RWPE1 (cell line): ENCODE data around the gene MAST2.
"Not testable (repeated sequence)": the region's sequence is repeated elsewhere in the genome, so short reads cannot be mapped to it uniquely, and the experiment has no call there.

Experiments used
- CTCF ChIA-PET: fragments of 350-600 bp; sonication (Branson Sonifier 250); formaldehyde crosslinking; extraction: SDS; loops from one replicate; lab custom pipeline; 2021; lab: Yijun Ruan, JAX
- POLR2A ChIA-PET: fragments of 400-600 bp; formaldehyde crosslinking; extraction: SDS; loops from one replicate; lab custom pipeline; 2020; ENCODE audit warnings: antibody characterized with exemption; ENCODE audit not compliant: low non-redundant PET; lab: Yijun Ruan, JAX
- DNase-seq: peaks from one replicate; pipeline ENCODE4 v3.0.0; 2012; ENCODE audit warnings: low spot score
- H3K27ac ChIP-seq: fragments of 450-650 bp; 2 replicates; pipeline ENCODE4 v1.5.1; 2017
- TF ChIP-seq, protein P1 (sequence below): fragments of 450-650 bp; conservative IDR thresholded peaks from 2 replicates; pipeline ENCODE4 v1.5.1; 2017; ENCODE audit warnings: low read depth, mild to moderate bottlenecking

The MAST2 gene

GRCh38 chr1:45930258-45931150 is 127.1 kb downstream of the MAST2 start:
- no peak for DNase-seq
- TF ChIP-seq, protein P1, sequence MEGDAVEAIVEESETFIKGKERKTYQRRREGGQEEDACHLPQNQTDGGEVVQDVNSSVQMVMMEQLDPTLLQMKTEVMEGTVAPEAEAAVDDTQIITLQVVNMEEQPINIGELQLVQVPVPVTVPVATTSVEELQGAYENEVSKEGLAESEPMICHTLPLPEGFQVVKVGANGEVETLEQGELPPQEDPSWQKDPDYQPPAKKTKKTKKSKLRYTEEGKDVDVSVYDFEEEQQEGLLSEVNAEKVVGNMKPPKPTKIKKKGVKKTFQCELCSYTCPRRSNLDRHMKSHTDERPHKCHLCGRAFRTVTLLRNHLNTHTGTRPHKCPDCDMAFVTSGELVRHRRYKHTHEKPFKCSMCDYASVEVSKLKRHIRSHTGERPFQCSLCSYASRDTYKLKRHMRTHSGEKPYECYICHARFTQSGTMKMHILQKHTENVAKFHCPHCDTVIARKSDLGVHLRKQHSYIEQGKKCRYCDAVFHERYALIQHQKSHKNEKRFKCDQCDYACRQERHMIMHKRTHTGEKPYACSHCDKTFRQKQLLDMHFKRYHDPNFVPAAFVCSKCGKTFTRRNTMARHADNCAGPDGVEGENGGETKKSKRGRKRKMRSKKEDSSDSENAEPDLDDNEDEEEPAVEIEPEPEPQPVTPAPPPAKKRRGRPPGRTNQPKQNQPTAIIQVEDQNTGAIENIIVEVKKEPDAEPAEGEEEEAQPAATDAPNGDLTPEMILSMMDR: no peak
- H3K27ac ChIP-seq: no peak overlapping the region
- ChIA-PET POLR2A (no interaction called here), CTCF (interaction anchor here (0.6 kb wide), 1 partner anchor 17 kb away, joined by 3 read pairs; no protein-coding TSS in a partner anchor)

DNA sequence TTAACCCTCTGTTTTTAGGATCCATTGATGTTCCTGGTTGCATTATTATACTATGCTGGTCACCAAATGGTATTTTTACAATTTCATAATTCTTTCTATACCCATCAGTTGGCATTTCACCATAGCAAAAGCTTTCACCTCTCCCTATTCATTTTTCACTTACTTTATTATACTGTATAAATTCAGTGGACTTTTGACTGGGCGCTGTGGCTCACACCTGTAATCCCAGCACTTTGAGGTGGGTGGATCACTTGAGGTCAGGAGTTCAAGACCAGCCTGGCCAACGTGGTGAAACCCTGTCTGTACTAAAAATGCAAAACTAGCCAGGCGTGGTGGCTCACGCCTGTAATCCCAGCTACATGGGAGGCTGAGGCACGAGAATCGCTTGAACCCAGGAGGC is 128.8 kb downstream of the MAST2 start:
- DNase-seq, H3K27ac ChIP-seq, POLR2A ChIA-PET: not testable (repeated sequence)

DNA sequence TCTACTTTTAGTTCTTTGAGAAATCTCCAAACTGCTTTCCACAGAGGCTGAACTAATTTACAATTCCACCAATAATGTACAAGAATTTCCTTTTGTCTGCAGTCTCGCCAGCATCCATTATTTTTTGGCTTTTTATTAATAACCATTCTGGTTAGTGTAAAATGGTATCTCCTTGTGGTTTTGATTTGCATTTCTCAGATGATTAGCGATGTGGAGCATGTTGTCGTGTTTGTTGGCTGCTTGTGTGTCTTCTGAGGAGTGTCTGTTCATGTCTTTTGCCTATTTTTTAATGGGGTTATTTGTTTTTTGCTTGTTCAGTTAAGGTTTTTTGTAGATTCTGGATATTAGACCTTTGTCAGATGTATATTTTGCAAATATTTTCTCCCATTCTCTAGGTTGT is 131.5 kb downstream of the MAST2 start:
- TF ChIP-seq, protein P1: no peak
- no peak overlapping the region for H3K27ac ChIP-seq
- ChIA-PET CTCF (no interaction called here), POLR2A (no interaction called here)
- no peak for DNase-seq

More for the DNA sequence above, 128.8 kb downstream of the MAST2 start:
- CTCF ChIA-PET: not testable (repeated sequence)

DNA sequence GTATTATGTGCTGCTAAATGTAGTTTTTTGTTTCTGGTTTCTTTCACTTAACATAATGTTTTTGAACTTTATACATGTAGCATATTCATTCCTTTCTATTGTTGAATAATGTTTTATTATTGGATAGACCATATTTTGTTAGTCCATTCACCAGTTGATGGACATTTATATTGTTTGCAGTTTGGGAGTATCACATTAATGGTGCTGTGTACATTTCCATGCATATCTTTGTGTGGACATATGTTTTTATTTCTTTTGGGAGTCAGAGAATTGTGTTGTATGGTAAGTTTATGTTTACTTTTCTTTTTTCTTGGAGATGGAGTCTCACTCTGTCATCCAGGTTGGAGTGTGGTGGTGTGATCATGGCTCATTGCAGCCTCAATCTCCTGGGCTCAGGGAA is 134.6 kb downstream of the MAST2 start:
- no peak overlapping the region for H3K27ac ChIP-seq
- TF ChIP-seq, protein P1: no peak
- no peak for DNase-seq
- ChIA-PET POLR2A (no interaction called here), CTCF (no interaction called here)

- ChIA-PET POLR2A (no interaction called here), CTCF (no interaction called here)
- TF ChIP-seq, protein P1: no peak
- DNase-seq: no peak
- no peak overlapping the region for H3K27ac ChIP-seq
These were observed 139.0 kb downstream of the MAST2 start for GRCh38 chr1:45942411-45942810.

DNA sequence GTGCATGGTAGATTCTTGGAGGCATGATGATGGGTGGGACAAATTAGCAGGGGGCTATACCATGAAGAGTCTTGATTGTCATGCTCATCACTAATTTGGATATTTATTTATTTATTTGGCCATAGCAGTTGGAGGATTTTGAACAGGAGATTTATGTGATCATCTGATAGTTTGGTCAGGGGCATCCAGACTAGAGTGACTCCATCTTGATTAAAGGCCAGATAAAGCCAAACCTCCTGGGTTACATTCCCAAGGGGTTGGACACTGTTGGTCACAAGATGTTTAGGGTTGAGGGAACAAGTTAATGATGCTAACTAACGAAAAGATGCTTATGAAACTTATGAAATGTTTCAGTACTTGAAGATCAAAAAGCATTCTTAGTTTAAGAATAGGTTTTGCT is 139.8 kb downstream of the MAST2 start:
- no peak overlapping the region for H3K27ac ChIP-seq
- TF ChIP-seq, protein P1: no peak
- ChIA-PET POLR2A (no interaction called here), CTCF (no interaction called here)
- DNase-seq: no peak

DNA sequence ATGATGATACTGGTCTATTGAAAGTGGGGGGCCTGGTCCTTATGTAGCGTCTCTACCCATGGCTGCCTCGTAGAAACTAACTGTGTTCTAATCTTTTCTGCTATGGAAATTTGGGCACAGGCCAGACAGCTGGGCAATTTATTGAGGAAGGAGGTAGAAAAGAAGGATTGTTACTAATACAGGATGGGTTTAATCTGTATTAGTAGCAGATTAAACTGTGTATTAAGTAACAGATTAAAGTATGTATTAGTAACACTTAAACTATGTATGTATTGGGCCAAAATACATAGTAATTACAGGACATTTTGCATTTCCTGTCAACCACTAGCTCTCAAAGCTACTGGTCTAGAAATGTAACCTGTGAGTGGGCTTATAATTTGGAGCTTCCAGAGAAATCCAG is 142.0 kb downstream of the MAST2 start:
- CTCF ChIA-PET: no interaction called here
- POLR2A ChIA-PET: no interaction called here
- no peak overlapping the region for H3K27ac ChIP-seq
- no peak for DNase-seq
- TF ChIP-seq, protein P1: no peak

DNA sequence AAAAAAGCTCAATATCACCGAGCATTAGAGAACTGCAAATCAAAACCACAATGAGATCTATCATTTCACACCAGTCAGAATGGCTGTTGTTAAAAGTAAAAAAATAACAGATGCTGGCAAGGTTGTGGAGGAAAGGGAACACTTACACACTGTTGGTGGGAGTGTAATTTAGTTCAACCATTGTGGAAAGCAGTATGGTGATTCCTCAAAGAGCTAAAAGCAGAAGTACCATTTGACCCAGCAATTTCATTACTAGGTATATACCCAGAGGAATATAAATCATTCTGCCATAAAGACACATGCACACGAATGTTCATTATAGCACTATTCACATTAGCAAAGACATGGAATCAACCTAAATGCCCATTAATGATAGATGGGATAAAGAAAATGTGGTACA is 146.1 kb downstream of the MAST2 start:
- DNase-seq, CTCF ChIA-PET, H3K27ac ChIP-seq, POLR2A ChIA-PET: not testable (repeated sequence)
